Adrenal gland (tissue), 12 donors: ENCODE data around the gene ADORA1. TPM values are rescaled to one million over a fixed set of nuclear protein-coding genes. Genes with fewer than 3 reads are reported as not detected.
A peak's percentile ranks its signal among the peaks of the same experiment; 100 is the strongest.

ENCODE experiments used
- DNase-seq, 7 donors: peaks; one replicate each; pipeline ENCODE4 v3.0.0-alpha.2; 2019 to 2020
- H3K27ac ChIP-seq, 5 donors: fragments of 200-600 bp; sonication (generic) in 4 of 5; 1 replicate in 3 of 5; 2 replicates in 2 of 5; pipeline versions ENCODE4 v1.5.1 to v1.8.0; 2016 to 2020; ENCODE audit warnings: mild to moderate bottlenecking in 1 of 5
- H3K27me3 ChIP-seq: fragments of 200-600 bp; 2 replicates; pipeline ENCODE4 v1.8.0; 2021
- H3K36me3 ChIP-seq, 2 donors: fragments of 200-600 bp; replicated peaks in 1 of 2; 1 replicate in 1 of 2; 2 replicates in 1 of 2; pipeline versions ENCODE4 v1.5.1 to v1.8.0; 2018 to 2022
- H3K4me1 ChIP-seq, 2 donors: fragments of 200-600 bp; replicated peaks in 1 of 2; 1 replicate in 1 of 2; 2 replicates in 1 of 2; pipeline versions ENCODE4 v1.5.1 to v1.8.0; 2018 to 2021
- H3K4me3 ChIP-seq, 4 donors: fragments of 200-600 bp; sonication (generic) in 3 of 4; one replicate each; pipeline ENCODE4 v1.5.1; 2016 to 2018
- H3K9me3 ChIP-seq, 3 donors: fragments of 200-600 bp; sonication (generic) in 1 of 3; replicated peaks in 1 of 3; 1 replicate in 2 of 3; 2 replicates in 1 of 3; pipeline versions ENCODE4 v1.5.1 to v1.8.0; 2016 to 2021
- CTCF ChIP-seq, 6 experiments: fragments of 450-650 bp in 4 of 6; fragments of 200-600 bp in 2 of 6; sonication (generic) in 1 of 6; IDR thresholded peaks; 1 replicate in 5 of 6; 2 replicates in 1 of 6; pipeline versions ENCODE4 v1.5.1 to v1.8.0; 2016 to 2021; ENCODE audit warnings: antibody characterized with exemption in 6 of 6, mild to moderate bottlenecking in 2 of 6, moderate library complexity in 1 of 6
- POLR2A ChIP-seq, 2 donors: fragments of 450-650 bp; IDR thresholded peaks; one replicate each; pipeline ENCODE4 v1.6.1; 2017; ENCODE audit warnings: antibody characterized with exemption in 2 of 2, mild to moderate bottlenecking in 2 of 2, moderate library complexity in 1 of 2
- WGBS, 4 donors: extraction: QIAGEN DNeasy Blood & Tissue Kit in 2 of 4; methylation state at CpG; one replicate each; pipeline versions ENCODE4 v1.1.5 to v1.1.7; 2013 to 2017; 5-methylcytosine and 5-hydroxymethylcytosine counted together
- intact Hi-C, 2 donors: fragments of 100-400 bp; cut with DNase I; formaldehyde crosslinking; loops; one replicate each; pipeline versions ENCODE4 v1.14.1 to v1.15.0; 2022 to 2023
- polyA plus RNA-seq, 3 donors: library from polyadenylated mRNA; stranded (reverse); fragments of 200-250 nt in 2 of 3; fragments of 350-450 nt in 1 of 3; fragmentation: Illumina TruSeq in 1 of 3; extraction: RNeasy Lipid Tissue Mini Kit (QIAGEN cat#74804) in 1 of 3; gene quantifications; one replicate each; pipeline ENCODE4 v1.2.3, GENCODE V29; 2013 to 2014
- total RNA-seq, 9 donors: library from RNA; depleted of rRNA in 4 of 9; stranded (reverse); fragments of >200 nt in 4 of 9; fragments of 120-200 nt in 1 of 9; fragmentation: NEBNext Ultra II Directional in 1 of 9; extraction: Animal tissue kit (Norgen Biotek cat#: 25700) in 1 of 9; gene quantifications; one replicate each; pipeline versions ENCODE4 v1.1.0 to v1.2.4, GENCODE V29; 2013 to 2023
- donor health status: healthy with polysubstance abuse.
- donor health status: Bipolar disorder and iron deficiency.
- donor health status: DM: yes; HTN: yes; CAD: no.
- donor health status: DM: no; HTN: no; CAD: no.
- donor health status: DM: no; HTN: no; CAD: no.
- donor health status: DM: yes; HTN: yes; CAD: no.

The ADORA1 gene
- total and polyA plus RNA-seq, 12 donors = 0.14 to 1.7 (median 0.59) TPM

DNA sequence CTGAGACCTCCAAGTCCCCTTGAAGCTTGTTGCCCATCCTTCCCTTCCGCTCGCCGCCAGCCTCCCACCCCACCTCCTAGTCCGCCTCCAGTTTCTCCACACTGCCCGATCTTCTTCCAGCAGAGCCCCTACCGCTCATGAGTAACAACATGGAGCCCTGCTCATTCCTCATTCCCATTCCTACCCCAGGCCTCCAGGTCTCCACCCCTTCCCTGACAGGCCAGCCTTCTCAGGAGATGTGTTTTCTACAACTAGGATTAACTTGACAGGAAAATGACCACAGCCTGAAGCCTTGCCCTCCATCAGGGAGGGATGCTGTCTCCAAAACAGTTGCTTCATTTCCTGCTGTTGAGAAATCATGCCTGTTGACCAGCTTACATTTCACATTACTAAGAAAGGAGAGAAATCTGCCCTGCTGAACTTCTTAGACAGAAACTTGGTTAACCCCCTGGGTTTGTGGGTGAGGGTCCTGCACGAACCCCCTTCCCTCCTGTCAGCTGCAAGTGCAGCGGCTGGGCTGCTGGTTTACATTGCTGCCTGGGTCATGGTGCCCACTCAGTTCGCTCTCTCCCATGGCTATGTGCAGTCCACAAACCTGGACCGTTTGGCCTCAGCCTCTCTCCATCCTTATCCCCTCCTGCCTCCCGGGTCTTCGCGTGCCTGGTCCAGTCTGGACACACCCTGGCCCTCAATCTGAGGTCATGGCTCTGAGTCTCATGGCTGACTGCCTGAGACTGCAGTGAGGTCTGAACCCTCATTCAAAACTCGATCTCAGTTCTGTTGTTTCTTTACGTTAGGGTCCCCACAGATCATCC lies 75.1 kb downstream of the ADORA1 start:
- no peaks in the 10 kb centered on the region for H3K4me1 ChIP-seq
- H3K36me3 ChIP-seq = no peaks in the 10 kb centered on the region
- peak in 1 of 7 donors; percentile 24 for DNase-seq
- H3K9me3 ChIP-seq = no peaks in the 10 kb centered on the region
- WGBS, 4 donors = 80 to 85% (median 84%) methylated on average over 12 to 15 of the region's 15 CpGs
- H3K27me3 ChIP-seq = no peaks in the 10 kb centered on the region
- no peak overlapping the region for H3K4me3 ChIP-seq
- H3K27ac ChIP-seq = peak overlapping the region in 1 of 5 donors; percentile 69
- intact Hi-C loops = no loop called here
- TF ChIP-seq CTCF (IDR thresholded peaks at IDR 0.05) = no peak
- TF ChIP-seq POLR2A (IDR thresholded peaks at IDR 0.05) = no peak

GRCh38 chr1:203204756-203205155 lies 77.2 kb downstream of the ADORA1 start:
- H3K4me1 ChIP-seq = no peaks in the 10 kb centered on the region
- WGBS, 4 donors = 77 to 94% (median 85%) methylated on average over 2 of the region's 2 CpGs
- no peaks in the 10 kb centered on the region for H3K9me3 ChIP-seq
- no peak overlapping the region for H3K27ac ChIP-seq
- intact Hi-C loops = no loop called here
- H3K36me3 ChIP-seq = no peaks in the 10 kb centered on the region
- no peak for DNase-seq
- H3K27me3 ChIP-seq = no peaks in the 10 kb centered on the region
- no peak for TF ChIP-seq POLR2A (IDR thresholded peaks at IDR 0.05)
- no peak for TF ChIP-seq CTCF (IDR thresholded peaks at IDR 0.05)
- H3K4me3 ChIP-seq = no peak overlapping the region

DNA sequence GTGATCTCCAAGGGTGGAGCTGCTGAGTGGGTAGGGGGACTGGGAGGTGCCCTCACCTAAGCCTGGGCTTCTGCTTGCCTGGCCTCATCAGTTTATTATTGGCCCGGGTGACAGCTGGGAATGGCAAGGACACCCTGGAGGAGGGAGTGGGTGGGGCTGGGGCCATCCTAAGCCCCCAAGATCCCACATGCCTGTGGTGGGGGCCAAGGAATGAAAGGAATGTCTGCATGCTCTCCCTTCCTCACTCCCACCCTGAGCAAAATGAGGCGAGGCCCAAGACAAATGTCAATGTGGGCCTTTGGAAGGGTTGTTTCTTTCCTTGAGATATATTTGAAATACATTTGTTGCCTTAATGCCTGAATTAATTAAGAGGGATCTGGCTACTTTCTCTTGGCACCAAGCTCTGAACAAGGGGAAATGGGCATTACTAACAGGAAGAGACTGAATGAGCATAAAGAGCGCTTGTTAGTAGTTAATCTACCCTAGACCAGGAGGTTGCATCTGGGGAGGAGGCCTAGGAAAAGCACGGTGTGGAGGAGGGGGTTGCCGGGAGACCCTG lies 78.7 kb downstream of the ADORA1 start:
- H3K9me3 ChIP-seq = no peaks in the 10 kb centered on the region
- no peak overlapping the region for H3K4me3 ChIP-seq
- no peaks in the 10 kb centered on the region for H3K27me3 ChIP-seq
- no peak for TF ChIP-seq POLR2A (IDR thresholded peaks at IDR 0.05)
- no peak for TF ChIP-seq CTCF (IDR thresholded peaks at IDR 0.05)
- no peak for DNase-seq
- 82 to 89% (median 87%) methylated on average over 4 to 5 of the region's 5 CpGs for whole genome bisulfite sequencing, 4 donors
- no peaks in the 10 kb centered on the region for H3K36me3 ChIP-seq
- intact Hi-C loops = no loop called here
- H3K27ac ChIP-seq = no peak overlapping the region
- H3K4me1 ChIP-seq = no peaks in the 10 kb centered on the region

DNA sequence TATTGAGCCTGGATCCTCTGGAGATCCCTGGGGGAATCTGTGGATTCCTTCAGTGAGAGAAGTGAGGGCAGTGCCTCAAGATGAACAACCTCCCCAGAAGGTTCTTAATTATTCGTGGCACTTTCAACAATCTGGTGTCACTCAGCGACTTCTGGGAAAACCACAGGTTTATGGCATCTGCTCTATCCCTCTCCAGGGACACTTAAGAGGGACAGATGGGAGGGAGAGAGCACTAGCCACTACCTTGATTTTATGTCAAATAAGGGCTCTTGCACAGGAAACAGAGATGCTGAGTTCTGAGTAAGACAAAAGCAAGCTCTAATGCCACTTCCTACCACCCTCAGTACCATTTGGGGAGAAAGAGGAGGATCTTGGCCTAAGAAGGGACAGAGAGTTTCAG lies 80.2 kb downstream of the ADORA1 start:
- no peak for DNase-seq
- intact Hi-C loops = no loop called here
- no peaks in the 10 kb centered on the region for H3K4me1 ChIP-seq
- H3K36me3 ChIP-seq = no peaks in the 10 kb centered on the region
- no peak overlapping the region for H3K27ac ChIP-seq
- no peak overlapping the region for H3K4me3 ChIP-seq
- no peaks in the 10 kb centered on the region for H3K9me3 ChIP-seq
- no peaks in the 10 kb centered on the region for H3K27me3 ChIP-seq
- WGBS, 4 donors = 67 to 73% (median 72%) methylated on average over 2 of the region's 2 CpGs
- TF ChIP-seq POLR2A (IDR thresholded peaks at IDR 0.05) = no peak
- no peak for TF ChIP-seq CTCF (IDR thresholded peaks at IDR 0.05)
